IMR-90 (cell line): ENCODE measurements around the gene ARV1. TPM values are rescaled to one million over a fixed set of nuclear protein-coding genes. Genes with fewer than 3 reads are reported as not detected.

Experiments used
- ATAC-seq: fragments of 200-7000 bp; cut with Tn5 transposase; 2 replicates; pipeline ENCODE4 v1.9.1; 2020; ENCODE audit warnings: low read depth, mild to moderate bottlenecking, moderate library complexity
- BruUV-seq: library from RNA; stranded (reverse); fragments of 400-500 nt; replicated peaks from 2 replicates; lab custom pipeline; 2021; lab: Mats Ljungman, UMichigan
- CTCF ChIA-PET: fragments of 300-600 bp; formaldehyde crosslinking; extraction: SDS; loops from one replicate; lab custom pipeline; 2021; ENCODE audit warnings: antibody characterized with exemption; lab: Yijun Ruan, JAX
- POLR2A ChIA-PET: fragments of 300-600 bp; sonication (Branson Sonifier 250); formaldehyde crosslinking; loops from one replicate; lab custom pipeline; 2022; ENCODE audit warnings: antibody characterized with exemption; ENCODE audit not compliant: unreplicated experiment; lab: Charles Lee
- DNase-seq: peaks from one replicate; pipeline ENCODE4 v3.0.0; 2013
- H2AFZ ChIP-seq: replicated peaks from 2 replicates; pipeline ENCODE3; 2013; ENCODE audit warnings: low read length, mild to moderate bottlenecking; ENCODE audit not compliant: poor library complexity
- H2AK5ac ChIP-seq: 2 replicates; pipeline ENCODE4 v1.6.1; 2013; ENCODE audit warnings: low read depth, low read length, inconsistent platforms
- H2AK9ac ChIP-seq: replicated peaks from 2 replicates; pipeline ENCODE3; 2013; ENCODE audit warnings: mild to moderate bottlenecking, low read depth, low read length, moderate library complexity; ENCODE audit not compliant: poor library complexity
- H2BK120ac ChIP-seq: 2 replicates; pipeline ENCODE4 v1.6.1; 2013; ENCODE audit warnings: low read depth, low read length, inconsistent platforms
- H2BK15ac ChIP-seq: 3 replicates; pipeline ENCODE4 v1.6.1; 2013; ENCODE audit warnings: low read depth, low read length, inconsistent platforms
- H2BK20ac ChIP-seq: 2 replicates; pipeline ENCODE4 v1.6.1; 2013; ENCODE audit warnings: low read depth, mild to moderate bottlenecking, inconsistent platforms, low read length, moderate library complexity
- H2BK5ac ChIP-seq: 2 replicates; pipeline ENCODE4 v1.6.1; 2013; ENCODE audit warnings: mild to moderate bottlenecking, low read depth, low read length, inconsistent platforms; ENCODE audit not compliant: poor library complexity, severe bottlenecking
- H3K14ac ChIP-seq: replicated peaks from 2 replicates; pipeline ENCODE4 v1.6.1; 2013; ENCODE audit warnings: low read depth, low read length, inconsistent platforms
- H3K18ac ChIP-seq: 2 replicates; pipeline ENCODE4 v1.6.1; 2013; ENCODE audit warnings: low read depth, low read length, control low read depth
- H3K23ac ChIP-seq: 2 replicates; pipeline ENCODE4 v1.6.1; 2013; ENCODE audit warnings: low read depth, low read length, inconsistent platforms
- H3K27ac ChIP-seq: 2 replicates; pipeline ENCODE4 v1.5.1; 2013; ENCODE audit warnings: mild to moderate bottlenecking, control low read depth, low read length; ENCODE audit not compliant: insufficient read depth
- H3K27me3 ChIP-seq: 2 replicates; pipeline ENCODE4 v1.6.1; 2013; ENCODE audit warnings: low read length; ENCODE audit not compliant: control insufficient read depth, insufficient read depth
- H3K36me3 ChIP-seq: 2 replicates; pipeline ENCODE4 v1.6.1; 2013; ENCODE audit warnings: low read length, mixed read lengths; ENCODE audit not compliant: control insufficient read depth, insufficient read depth
- H3K4ac ChIP-seq: 2 replicates; pipeline ENCODE4 v1.6.1; 2013; ENCODE audit warnings: low read depth, low read length, inconsistent platforms
- H3K4me1 ChIP-seq: 2 replicates; pipeline ENCODE4 v1.6.1; 2013; ENCODE audit warnings: low read length, mixed read lengths; ENCODE audit not compliant: control insufficient read depth, insufficient read depth
- H3K4me2 ChIP-seq: 2 replicates; pipeline ENCODE4 v1.6.1; 2013; ENCODE audit warnings: low read depth, mild to moderate bottlenecking, control low read depth, low read length, moderate library complexity
- H3K4me3 ChIP-seq: 2 replicates; pipeline ENCODE4 v1.5.1; 2013; ENCODE audit warnings: low read depth, mild to moderate bottlenecking, control low read depth, low read length, moderate library complexity; ENCODE audit not compliant: insufficient read depth
- H3K56ac ChIP-seq: 2 replicates; pipeline ENCODE4 v1.6.1; 2013; ENCODE audit warnings: low read length, inconsistent platforms; ENCODE audit not compliant: insufficient read depth; ENCODE audit errors: extremely low read depth
- H3K79me1 ChIP-seq, 2 experiments: 2 replicates each; pipeline ENCODE4 v1.6.1; 2013; ENCODE audit warnings: low read length in 2 of 2, inconsistent platforms in 1 of 2, low read depth in 1 of 2
- H3K9ac ChIP-seq: 2 replicates; pipeline ENCODE4 v1.6.1; 2013; ENCODE audit warnings: low read depth, low read length, control low read depth
- H3K9me1 ChIP-seq: 2 replicates; pipeline ENCODE4 v1.6.1; 2013; ENCODE audit warnings: low read length, inconsistent platforms; ENCODE audit not compliant: insufficient read depth
- H3K9me3 ChIP-seq: 2 replicates; pipeline ENCODE4 v1.6.1; 2013; ENCODE audit warnings: low read length; ENCODE audit not compliant: control insufficient read depth, insufficient read depth
- H4K20me1 ChIP-seq: 2 replicates; pipeline ENCODE4 v1.6.1; 2013; ENCODE audit warnings: low read length, inconsistent platforms; ENCODE audit not compliant: insufficient read depth
- H4K5ac ChIP-seq: 2 replicates; pipeline ENCODE4 v1.6.1; 2013; ENCODE audit warnings: mild to moderate bottlenecking, low read depth, low read length, control low read depth
- H4K8ac ChIP-seq, 2 experiments: 2 replicates each; pipeline ENCODE4 v1.6.1; 2013; ENCODE audit warnings: low read depth in 2 of 2, low read length in 2 of 2, control low read depth in 1 of 2, inconsistent platforms in 1 of 2
- H4K91ac ChIP-seq: 2 replicates; pipeline ENCODE4 v1.6.1; 2013; ENCODE audit warnings: low read depth, low read length, inconsistent platforms; ENCODE audit not compliant: insufficient read depth
- CHD1 ChIP-seq: IDR thresholded peaks from 2 replicates; pipeline ENCODE4 v1.6.1; 2012; ENCODE audit warnings: low read depth, low read length, improper control_type of control experiment
- ELK1 ChIP-seq: fragments of 150-350 bp; IDR thresholded peaks from 2 replicates; pipeline ENCODE4 v1.6.1; 2016; ENCODE audit warnings: low read depth, mild to moderate bottlenecking, low read length, moderate library complexity, borderline replicate concordance
- FOS ChIP-seq: fragments of 150-350 bp; IDR thresholded peaks from 2 replicates; pipeline ENCODE4 v1.6.1; 2016; ENCODE audit warnings: low read depth, low read length
- MAZ ChIP-seq: IDR thresholded peaks from 2 replicates; pipeline ENCODE4 v1.6.1; 2012; ENCODE audit warnings: low read depth, mild to moderate bottlenecking, low read length, improper control_type of control experiment, moderate library complexity, borderline replicate concordance
- MXI1 ChIP-seq: IDR thresholded peaks from 2 replicates; pipeline ENCODE4 v1.6.1; 2012; ENCODE audit warnings: low read depth, mild to moderate bottlenecking, low read length, moderate library complexity, borderline replicate concordance
- RAD21 ChIP-seq: IDR thresholded peaks from 2 replicates; pipeline ENCODE4 v1.6.1; 2012; ENCODE audit warnings: low read length, improper control_type of control experiment
- WGBS, 2 experiments: methylation state at CpG; one replicate each; pipeline versions ENCODE4 v1.1.5 to v1.1.7; 2013; ENCODE audit warnings: missing lambda C conversion rate in 2 of 2; ENCODE audit not compliant: insufficient read length in 1 of 2; ENCODE audit errors: extremely low coverage in 2 of 2; 5-methylcytosine and 5-hydroxymethylcytosine counted together
- dilution Hi-C: fragments of 300-500 bp; cut with HindIII; formaldehyde crosslinking; loops from one replicate; pipeline ENCODE4 v1.14.3; 2018; ENCODE audit warnings: low sequenced_read_pairs; ENCODE audit not compliant: unreplicated experiment
- in situ Hi-C: fragments of 300-500 bp; cut with MboI; formaldehyde crosslinking; loops from 3 replicates; pipeline ENCODE4 v1.14.3; 2019; ENCODE audit warnings: low sequenced_read_pairs, inconsistent platforms, mixed read lengths
- intact Hi-C: fragments of 100-400 bp; cut with micrococcal nuclease; formaldehyde crosslinking; loops from 2 replicates; pipeline ENCODE4 v1.10.0; 2022
- polyA plus RNA-seq, 3 experiments: library from polyadenylated mRNA; depleted of rRNA; stranded (reverse); fragments of >200 nt; gene quantifications; 2 replicates each; pipeline ENCODE4 v1.2.3, GENCODE V29; 2012; ENCODE audit warnings: low replicate concordance in 1 of 3
- total RNA-seq: library from RNA; depleted of rRNA; stranded (reverse); fragments of >200 nt; gene quantifications from 2 replicates; pipeline ENCODE4 v1.2.3, GENCODE V29; 2012

ARV1 gene
- total and polyA plus RNA-seq, 2 of the 4 experiments (the other 2 are of a cell fraction): 19.0 to 22.9 TPM

DNA sequence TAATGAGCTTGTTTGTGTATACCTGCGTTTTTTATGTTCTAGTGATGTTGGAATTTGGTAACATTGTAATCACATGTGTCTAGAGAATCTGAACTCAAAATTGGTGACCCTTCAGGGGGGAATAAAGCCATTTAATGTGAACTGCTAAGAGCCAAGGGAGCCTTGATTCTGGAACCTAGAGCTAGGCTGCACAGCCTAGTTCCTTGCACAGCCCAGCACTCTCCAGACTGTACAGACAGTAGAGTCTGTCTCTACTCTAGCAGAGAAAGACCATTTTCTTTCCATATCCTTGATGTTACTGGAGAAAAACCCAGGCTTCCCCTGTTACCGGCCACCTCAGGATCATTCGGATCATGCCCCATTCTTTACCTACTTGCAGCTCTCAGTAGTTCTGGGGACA lies 8.6 kb downstream of the ARV1 start:
- DNase-seq: no peak
- Histone ChIP-seq H3K27me3 (no peaks in the 10 kb centered on the region), H3K9ac (no peak overlapping the region), H4K5ac (no peak overlapping the region), H4K8ac (no peak overlapping the region), H3K56ac (no peak overlapping the region), H3K79me1 (peaks cover 19 to 29% of the 10 kb centered on the region in 2 experiments), H3K9me1 (0 out of 2 replicates have a peak, but pooled peaks cover 3% of the 10 kb centered on the region), H3K23ac (no peak overlapping the region), H2AK9ac (no peak overlapping the region), H4K91ac (no peak overlapping the region), H2BK15ac (no peak overlapping the region), H4K20me1 (no peaks in the 10 kb centered on the region), H2BK20ac (no peak overlapping the region), H2BK5ac (no peak overlapping the region), H3K4me2 (no peak overlapping the region), H2AFZ (no peak overlapping the region), H3K27ac (no peak overlapping the region), H3K9me3 (no peaks in the 10 kb centered on the region), H3K4me1 (peaks cover 4% of the 10 kb centered on the region), H3K4me3 (no peak overlapping the region), H2AK5ac (no peak overlapping the region), H3K18ac (no peak overlapping the region), H3K14ac (no peak overlapping the region), H2BK120ac (no peak overlapping the region), H3K4ac (no peak overlapping the region), H3K36me3 (peaks cover 12% of the 10 kb centered on the region)
- ATAC-seq: no peak
- in situ Hi-C loops: no loop called here
- ChIA-PET CTCF (no interaction called here), POLR2A (no interaction called here)
- dilution Hi-C loops: no loop called here
- no TSS peak for BruUV-seq
- WGBS, 2 experiments: 93% methylated on average over 3 of the region's 3 CpGs; no CpG with 5 or more reads in 1 of the 2 experiments
- intact Hi-C loops: no loop called here
- TF ChIP-seq ELK1 (no peak), FOS (no peak), MAZ (no peak), MXI1 (no peak), RAD21 (no peak), CHD1 (no peak)
